ENCODE results near the gene EFCAB9.

EFCAB9 gene

DNA sequence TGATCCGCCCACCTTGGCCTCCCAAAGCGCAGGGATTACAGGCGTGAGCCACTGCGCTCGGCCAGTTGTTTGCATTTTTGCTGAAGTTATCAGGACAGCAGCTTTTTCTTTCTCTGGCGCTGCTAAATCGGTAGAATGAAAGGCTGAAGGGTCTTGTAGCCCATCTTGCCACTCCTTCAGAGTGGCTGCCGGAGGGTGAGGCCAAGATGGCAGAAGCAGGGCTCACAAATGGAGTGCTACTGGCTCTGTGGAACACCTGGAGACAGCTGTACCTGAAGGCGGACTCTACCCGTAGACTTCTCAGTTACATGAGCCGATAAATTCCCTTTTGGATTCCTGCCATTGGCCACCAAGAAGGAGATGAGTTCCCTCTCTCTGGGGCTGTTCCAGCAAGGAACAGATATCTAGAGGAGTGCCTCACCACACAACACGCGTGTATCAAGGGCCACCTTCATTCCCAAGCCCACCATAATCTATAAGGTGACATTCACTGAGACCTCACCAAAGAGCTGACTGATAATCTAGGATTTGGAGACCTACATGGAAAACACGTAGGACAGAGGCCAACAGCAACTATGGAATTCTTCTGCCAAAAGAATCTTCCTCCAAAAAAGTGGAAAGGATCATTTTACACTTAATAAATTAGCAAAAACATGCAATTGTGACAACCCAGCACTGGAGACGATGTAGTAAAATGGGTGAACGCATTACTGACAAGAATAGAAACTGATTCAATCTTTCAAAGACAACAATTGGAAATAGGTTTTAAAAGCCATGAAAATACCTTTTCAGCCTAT, 27.7 kb upstream of the EFCAB9 start:
- TF ChIP-seq, protein P1, sequence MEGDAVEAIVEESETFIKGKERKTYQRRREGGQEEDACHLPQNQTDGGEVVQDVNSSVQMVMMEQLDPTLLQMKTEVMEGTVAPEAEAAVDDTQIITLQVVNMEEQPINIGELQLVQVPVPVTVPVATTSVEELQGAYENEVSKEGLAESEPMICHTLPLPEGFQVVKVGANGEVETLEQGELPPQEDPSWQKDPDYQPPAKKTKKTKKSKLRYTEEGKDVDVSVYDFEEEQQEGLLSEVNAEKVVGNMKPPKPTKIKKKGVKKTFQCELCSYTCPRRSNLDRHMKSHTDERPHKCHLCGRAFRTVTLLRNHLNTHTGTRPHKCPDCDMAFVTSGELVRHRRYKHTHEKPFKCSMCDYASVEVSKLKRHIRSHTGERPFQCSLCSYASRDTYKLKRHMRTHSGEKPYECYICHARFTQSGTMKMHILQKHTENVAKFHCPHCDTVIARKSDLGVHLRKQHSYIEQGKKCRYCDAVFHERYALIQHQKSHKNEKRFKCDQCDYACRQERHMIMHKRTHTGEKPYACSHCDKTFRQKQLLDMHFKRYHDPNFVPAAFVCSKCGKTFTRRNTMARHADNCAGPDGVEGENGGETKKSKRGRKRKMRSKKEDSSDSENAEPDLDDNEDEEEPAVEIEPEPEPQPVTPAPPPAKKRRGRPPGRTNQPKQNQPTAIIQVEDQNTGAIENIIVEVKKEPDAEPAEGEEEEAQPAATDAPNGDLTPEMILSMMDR (IDR thresholded peaks at IDR 0.05; ENCODE audit: borderline replicate concordance, insufficient read depth, low read depth, low read length) = no peak
- H3K4me3 ChIP-seq (ENCODE audit: low read depth, low read length) = no peak overlapping the region

DNA sequence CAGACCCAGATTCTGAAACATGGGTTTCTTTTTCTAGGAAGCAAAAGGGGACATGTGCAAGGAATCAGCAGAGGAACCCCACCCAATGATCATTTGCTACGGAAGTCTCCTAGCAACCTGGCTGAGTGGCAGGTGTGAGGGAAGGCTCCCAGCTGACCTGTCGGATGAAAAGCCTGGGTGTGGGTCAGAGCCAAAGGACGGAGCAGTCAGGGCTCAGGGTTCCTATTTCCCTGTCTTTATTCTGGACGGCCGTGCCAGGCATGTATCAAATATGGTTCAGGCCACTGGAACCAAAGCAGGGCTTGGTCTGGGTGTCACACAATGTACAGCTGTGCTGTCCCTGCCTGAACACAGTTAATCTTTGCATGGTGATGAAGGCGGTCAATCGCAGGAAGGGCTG, 26.1 kb upstream of the EFCAB9 start:
- TF ChIP-seq, protein P1 (IDR thresholded peaks at IDR 0.05; ENCODE audit: borderline replicate concordance, insufficient read depth, low read depth, low read length) = no peak

DNA sequence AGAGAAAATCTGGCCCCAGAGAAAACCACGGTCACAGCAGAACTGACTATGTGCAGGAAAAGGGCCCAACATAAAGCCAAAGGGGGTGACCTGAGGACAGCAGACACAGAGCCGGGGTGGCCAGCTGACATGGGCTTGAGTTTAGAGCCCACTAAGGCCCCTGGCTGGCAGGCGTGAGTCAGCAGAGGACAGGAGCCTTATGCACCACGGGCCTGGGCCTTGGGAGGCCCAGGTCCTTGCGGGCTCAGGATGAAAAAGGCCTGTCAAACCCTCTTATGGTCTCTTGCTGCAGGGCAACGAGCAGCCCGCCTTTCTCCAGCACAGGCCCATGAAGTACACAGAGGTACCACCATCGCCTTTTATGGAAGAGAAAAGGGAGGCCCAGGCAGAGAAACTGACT, 25.7 kb upstream of the EFCAB9 start:
- TF ChIP-seq, protein P1 (IDR thresholded peaks at IDR 0.05; ENCODE audit: borderline replicate concordance, insufficient read depth, low read depth, low read length) = no peak
- H3K4me3 ChIP-seq (ENCODE audit: low read depth, low read length) = no peak overlapping the region

More for the DNA sequence above, 26.1 kb upstream of the EFCAB9 start:
- H3K4me3 ChIP-seq (ENCODE audit: low read depth, low read length) = no peak overlapping the region

DNA sequence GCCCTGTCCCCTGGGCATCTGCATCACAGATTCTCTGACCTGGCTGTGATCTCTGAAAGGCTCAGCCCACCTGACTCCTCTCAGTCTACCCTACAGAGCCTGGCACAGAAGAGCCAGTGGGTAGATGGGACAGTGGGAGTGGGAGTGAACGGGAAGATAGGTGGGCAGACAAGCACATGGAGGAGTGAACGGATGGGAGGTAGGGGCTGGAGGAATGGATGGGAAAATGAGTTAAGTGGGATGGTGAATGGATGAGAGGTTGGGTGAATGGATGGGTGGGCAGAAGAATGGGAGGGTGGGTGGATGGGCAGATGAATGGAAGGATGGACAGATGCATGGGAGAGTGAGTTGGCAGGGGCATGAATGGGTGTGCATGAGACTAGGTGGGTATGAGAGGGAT, 24.8 kb upstream of the EFCAB9 start:
- TF ChIP-seq, protein P1 (IDR thresholded peaks at IDR 0.05; ENCODE audit: borderline replicate concordance, insufficient read depth, low read depth, low read length) = no peak
- no peak overlapping the region for H3K4me3 ChIP-seq (ENCODE audit: low read depth, low read length)

DNA sequence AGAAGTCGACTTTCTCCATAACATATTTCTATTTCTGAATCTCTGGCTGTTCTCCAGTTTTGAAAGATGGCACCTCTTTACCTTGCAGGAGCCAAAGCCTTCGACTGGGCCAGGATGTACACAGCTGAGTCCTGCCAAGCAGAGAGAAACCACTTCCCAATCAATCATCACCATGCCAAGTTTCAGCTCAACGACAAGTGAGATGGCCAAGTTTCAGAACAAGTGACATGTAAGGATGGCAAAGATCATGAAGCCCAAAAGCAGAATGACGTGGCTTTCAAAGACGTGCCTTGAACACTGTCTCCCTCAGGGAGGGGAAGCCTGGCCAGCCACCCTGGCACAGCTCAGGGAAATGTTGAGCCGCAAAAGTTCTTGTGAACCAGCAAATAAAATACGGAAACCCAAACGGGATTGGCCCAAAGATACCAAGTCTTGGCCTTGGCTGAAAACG, 23.7 kb upstream of the EFCAB9 start:
- TF ChIP-seq, protein P1 (IDR thresholded peaks at IDR 0.05; ENCODE audit: borderline replicate concordance, insufficient read depth, low read depth, low read length) = no peak
- H3K4me3 ChIP-seq (ENCODE audit: low read depth, low read length) = no peak overlapping the region

DNA sequence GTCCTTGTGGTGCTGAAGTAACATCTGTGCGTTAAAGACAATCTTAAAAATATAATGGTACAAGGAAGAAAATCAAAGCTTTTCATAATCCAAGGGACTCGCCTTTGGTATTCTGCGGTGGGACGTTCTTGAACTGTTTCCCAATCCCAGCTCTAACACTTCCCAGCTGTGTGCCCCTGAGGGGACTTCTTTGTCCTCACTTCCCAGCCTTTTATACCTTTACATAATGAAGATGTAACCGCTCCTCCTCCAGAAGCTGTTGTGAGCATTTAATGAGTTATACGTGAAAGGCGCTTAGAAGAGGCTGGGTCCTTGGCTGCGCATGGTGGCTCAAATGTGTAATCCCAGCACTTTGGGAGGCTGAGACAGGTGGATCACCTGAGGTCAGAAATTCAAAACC, 22.9 kb upstream of the EFCAB9 start:
- H3K4me3 ChIP-seq (ENCODE audit: low read depth, low read length) = no peak overlapping the region
- TF ChIP-seq, protein P1 (IDR thresholded peaks at IDR 0.05; ENCODE audit: borderline replicate concordance, insufficient read depth, low read depth, low read length) = no peak

DNA sequence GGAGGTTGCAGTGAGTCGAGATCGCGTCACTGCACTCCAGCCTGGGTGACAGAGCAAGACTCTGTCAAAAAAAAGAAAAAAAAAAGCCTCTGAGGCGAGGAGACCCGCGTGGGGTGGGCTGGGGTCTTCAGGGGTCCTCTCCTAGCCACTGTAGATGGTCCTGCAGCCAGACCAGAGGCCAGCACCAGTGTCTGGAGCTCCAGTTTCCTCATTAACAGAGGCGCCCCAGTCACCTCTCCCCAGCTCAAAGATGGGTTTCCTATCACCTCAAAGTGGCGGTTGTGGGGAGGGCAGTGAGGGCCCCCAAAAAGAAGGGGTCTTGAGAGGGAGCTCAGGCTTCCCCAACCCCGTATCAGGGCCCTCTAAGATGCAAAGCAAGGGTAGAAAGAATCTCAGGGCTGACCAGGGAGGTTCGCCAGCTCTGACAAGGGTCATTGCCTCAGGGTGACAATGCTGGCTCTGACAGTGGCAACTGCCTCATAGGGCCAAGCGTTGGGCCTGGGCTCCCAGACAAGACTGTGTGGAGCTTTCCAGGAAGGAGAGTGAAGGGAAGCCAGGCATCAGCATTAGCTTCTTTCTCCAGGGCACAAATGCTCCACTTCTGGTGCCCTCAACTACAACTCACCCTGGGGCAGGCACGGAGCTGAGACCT, 20.9 kb upstream of the EFCAB9 start:
- TF ChIP-seq, protein P1 (IDR thresholded peaks at IDR 0.05; ENCODE audit: borderline replicate concordance, insufficient read depth, low read depth, low read length) = no peak
- H3K4me3 ChIP-seq (ENCODE audit: low read depth, low read length) = no peak overlapping the region

All from GM12875 (cell line).